HG02798 (cell line): ENCODE measurements around the gene ARHGEF7.
"Not testable (repeated sequence)": the region's sequence is repeated elsewhere in the genome, so short reads cannot be mapped to it uniquely, and the experiment has no call there.

Source experiments
- ATAC-seq: cut with Tn5 transposase; IDR thresholded peaks from one replicate; pipeline ENCODE4 v1.9.1; 2021; ENCODE audit warnings: mild to moderate bottlenecking; ENCODE audit not compliant: unreplicated experiment, poor library complexity

ARHGEF7 gene, protein sequence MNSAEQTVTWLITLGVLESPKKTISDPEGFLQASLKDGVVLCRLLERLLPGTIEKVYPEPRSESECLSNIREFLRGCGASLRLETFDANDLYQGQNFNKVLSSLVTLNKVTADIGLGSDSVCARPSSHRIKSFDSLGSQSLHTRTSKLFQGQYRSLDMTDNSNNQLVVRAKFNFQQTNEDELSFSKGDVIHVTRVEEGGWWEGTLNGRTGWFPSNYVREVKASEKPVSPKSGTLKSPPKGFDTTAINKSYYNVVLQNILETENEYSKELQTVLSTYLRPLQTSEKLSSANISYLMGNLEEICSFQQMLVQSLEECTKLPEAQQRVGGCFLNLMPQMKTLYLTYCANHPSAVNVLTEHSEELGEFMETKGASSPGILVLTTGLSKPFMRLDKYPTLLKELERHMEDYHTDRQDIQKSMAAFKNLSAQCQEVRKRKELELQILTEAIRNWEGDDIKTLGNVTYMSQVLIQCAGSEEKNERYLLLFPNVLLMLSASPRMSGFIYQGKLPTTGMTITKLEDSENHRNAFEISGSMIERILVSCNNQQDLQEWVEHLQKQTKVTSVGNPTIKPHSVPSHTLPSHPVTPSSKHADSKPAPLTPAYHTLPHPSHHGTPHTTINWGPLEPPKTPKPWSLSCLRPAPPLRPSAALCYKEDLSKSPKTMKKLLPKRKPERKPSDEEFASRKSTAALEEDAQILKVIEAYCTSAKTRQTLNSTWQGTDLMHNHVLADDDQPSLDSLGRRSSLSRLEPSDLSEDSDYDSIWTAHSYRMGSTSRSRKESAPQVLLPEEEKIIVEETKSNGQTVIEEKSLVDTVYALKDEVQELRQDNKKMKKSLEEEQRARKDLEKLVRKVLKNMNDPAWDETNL

DNA sequence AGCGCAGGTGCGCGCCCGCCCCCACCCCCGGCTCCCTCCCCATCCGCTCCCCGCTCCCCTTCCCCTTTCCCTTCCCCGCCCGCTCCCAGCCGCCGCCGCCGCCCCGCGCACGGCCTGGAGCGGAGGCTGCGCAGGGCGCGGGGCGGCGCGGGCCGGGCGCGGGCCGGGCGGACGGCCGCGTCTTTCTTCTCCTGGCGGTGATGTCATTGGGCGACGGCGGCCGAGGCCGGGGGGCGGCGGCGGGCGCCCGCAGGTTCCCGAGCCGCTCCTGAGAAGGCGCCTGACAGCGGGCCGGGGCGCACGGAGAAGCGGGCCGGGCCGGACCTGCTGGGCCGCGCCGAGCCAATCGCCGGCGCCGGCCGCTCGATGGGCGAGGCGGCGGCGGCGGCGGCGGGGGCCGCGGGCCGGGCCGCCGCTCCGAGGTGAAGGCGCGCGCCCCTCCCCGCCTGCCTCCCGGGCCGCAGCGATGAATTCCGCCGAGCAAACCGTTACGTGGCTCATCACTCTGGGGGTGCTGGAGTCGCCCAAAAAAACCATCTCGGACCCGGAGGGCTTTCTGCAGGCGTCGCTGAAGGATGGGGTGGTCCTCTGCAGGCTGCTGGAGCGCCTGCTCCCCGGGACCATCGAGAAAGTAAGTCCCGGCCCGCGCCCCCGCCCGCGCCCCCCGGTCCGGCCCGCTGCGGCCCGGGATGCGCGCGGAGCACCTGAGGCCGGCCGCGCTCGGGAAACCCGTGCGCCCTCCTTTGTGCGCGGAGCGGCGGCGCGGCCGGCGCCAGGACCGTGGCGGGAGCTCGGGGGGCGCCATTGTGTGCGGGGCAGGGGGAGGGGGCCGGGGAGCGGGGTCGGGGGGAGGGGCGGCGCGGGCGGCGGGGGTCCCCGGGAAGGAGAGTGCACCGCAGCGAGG, at the start of gene ARHGEF7:
ARHGEF7 (plus strand) TSS at position 250 of the 904 bp plus-strand sequence; CDS start at position 467, 217 bp downstream.
- peak; percentile 45 for ATAC-seq

DNA sequence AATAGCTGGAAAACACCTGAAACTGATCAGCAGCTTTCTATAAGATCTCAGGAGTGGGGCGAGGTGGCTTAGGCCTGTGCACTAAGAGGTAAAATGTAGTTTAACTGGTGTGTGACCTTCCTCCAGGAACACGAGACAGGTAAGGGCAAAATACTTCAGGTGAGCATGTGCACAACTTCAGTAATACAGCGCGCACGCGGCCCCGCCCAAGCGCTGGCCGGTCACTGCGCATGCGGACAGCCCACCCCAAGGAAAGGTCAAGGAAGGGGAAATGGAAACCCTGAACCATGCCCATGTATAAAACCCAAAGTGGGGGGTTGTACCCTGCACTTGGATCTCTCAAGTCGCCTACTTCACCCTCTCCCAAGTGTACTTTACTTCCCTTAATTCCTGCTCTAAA, 49.4 kb upstream of the ARHGEF7 start:
- no peak for ATAC-seq

DNA sequence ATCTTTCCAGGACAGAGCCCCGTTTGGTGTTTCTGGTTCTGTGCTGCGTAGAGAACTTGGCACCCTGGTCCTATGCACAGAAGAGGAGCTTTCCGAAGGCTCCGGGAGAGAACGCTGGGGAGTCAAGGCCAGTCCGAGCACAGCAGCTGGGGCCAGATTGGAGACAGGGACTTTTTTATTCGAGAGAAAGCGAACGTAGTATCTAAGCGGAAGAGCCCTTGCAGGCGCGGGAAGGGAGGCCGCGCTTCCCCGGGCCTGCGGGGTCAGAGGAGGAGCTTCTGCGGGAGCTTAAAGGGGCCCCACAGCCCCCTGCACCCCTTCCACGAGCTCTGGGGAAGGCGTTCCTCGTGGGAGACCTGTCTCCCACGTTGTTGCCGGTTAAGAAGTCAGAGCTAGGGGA, 48.6 kb upstream of the ARHGEF7 start:
- no peak for ATAC-seq

DNA sequence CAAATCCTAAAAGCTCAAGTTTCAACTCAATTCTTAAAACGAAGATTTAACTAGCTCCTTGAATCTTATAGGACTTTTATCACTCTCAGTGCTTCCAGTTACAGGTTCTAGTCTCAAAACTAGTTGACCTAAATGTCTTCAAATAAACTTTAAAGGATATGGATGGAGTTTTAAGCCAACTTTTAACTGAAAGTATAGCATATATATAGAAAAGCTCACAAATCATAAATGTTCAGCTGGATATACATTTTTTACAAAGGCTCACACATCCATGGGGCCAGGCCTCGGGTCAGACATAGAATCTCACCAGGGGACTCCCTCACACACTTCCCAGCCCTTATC, 47.1 kb upstream of the ARHGEF7 start:
- no peak for ATAC-seq

DNA sequence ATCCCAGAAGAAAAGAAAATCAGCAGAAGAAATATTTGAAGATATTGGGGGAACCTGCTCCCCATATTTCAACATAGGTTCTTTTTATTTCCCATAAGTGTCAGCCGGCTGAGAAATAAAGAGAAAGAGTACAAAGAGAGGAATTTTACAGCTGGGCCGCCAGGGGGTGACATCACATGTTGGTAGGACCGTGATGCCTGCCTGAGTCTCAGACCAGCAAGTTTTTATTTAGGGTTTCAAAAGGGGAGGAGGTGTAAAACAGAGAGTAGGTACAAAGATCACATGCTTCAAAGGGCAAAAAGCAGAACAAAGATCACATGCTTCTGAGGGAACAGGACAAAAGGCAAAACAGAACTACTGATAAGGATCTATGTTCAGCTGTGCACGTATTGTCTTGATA, 44.0 kb upstream of the ARHGEF7 start:
- ATAC-seq = not testable (repeated sequence)

DNA sequence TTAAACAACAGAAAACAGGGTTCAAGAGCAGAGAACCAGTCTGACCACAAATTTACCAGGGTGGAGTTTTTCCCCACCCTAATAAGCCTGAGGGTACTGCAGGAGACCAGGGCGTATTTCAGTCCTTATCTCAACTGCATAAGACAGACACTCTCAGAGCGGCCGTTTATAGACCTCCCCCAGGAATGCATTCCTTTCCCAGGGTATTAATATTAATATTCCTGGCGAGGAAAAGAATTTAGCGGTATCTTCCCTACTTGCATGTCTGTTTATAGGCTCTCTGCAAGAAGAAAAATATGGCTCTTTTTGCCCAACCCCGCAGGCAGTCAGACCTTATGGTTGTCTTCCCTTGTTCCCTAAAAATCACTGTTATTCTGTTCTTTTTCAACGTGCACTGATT, 43.6 kb upstream of the ARHGEF7 start:
- ATAC-seq = not testable (repeated sequence)

DNA sequence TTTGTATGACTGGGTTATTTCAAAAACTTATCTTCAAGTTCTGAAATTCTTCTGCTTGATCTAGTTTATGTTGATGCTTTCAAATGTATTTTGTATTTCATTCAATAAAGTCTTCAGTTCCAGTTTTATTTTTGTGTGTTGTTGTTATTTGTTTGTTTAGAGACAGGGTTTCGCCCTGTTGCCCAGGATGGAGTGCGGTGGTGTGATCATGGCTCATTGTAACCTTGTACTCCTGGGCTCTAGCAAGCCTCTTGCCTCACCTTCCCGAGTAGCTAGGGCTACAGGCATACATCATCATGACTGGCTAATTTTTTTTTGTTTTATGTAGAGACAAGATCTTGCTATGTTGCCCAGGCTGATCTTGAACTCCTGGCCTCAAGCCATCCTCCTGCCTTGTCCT, 40.3 kb upstream of the ARHGEF7 start:
- ATAC-seq = no peak

DNA sequence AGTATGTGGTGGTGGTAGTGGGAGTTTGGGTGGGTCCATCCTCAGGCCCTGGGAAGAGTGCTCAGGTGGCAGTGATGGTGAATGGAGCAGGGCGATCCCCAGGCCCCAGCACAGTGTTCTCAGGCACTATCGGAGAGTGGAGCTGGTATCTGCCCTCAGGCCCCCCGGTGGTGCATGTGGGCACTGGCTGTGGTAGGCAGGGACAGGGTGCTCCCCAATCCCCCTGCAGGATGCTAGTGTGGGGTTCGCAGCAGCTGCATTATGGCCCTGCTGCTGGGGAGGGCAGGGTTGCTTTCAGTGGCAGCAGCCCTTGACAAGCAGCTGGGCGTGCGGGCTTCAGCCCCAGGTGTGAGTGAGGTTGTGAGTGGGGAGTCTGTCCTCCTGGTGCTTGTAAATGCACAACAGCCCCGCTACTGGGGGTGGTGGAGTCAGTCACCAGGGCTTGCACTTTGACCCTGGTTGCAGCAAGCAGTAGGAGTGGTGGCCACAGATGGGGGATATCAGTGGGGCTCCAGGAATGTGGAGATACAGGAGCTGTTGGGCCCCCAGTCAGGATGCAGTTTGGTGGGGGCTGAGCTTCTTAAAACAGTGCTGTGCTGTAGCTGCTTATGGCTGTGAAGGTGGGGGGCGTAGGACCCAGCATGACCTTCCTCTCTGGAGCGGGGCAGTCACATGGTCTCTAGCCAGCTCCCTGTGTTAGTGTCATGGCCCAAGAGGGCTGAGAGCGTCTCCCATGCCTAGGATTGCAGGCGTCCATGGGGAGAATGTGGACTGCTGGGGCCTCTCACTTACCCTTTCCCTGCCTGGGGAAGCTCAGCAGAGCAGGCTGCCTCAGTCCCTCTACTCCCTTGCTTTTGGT, 38.7 kb upstream of the ARHGEF7 start:
- no peak for ATAC-seq

DNA sequence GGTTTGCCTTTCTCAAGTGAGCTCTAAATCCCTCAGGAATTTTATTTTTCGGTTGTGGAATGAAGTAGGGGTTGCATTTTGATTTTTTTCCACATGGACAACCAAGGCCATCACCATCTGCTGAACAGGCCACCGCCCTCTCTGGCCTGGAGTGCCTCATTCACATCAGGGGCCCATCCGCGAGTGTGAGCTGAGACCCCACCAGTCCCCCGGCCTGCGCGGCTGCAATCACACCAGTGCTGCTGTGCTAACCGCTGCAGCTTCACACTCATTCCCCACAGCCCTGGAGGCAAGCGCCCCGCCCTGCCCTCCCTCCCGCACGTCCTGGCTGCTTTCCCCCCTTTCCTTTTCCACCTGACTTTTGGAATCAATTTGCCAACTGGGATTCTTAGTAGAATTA, 35.7 kb upstream of the ARHGEF7 start:
- no peak for ATAC-seq

DNA sequence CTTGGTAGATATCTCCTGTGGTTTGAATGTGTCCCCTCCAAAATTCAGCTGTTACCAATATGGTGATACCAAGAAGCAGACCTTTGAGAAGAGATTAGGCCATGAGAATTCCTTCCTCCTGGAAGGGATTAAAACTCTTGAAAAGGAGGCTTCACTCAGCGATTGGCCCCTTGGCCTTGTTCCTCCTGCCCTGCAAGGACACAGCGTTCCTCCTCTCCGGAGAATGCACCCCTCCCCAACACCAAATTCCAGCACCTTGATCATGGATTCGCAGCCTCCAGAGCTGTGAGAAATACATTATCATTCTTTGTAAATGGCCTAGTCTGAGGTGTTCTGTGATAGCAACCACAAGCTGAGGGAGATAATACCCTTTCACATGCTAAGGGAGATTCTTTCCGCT, 34.5 kb upstream of the ARHGEF7 start:
- no peak for ATAC-seq

DNA sequence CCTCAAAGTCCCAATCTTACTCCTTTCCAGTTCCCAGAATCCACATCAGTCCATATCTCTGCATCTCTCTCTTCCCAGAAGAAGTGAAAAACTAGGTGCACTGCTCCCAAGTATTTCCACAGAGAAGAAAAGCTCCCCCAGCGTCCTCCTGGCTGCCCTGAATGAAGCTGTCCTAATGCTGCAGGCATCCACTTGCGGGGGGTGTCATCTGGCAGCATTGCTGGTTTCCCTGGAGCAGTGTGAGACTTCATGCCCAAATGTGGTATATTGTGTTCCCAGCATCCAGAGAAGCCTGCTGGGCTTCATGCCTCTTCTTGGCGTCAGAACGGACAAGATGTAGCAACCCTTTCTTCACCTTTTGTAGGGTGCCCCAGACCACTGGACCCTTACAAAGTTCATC, 32.9 kb upstream of the ARHGEF7 start:
- ATAC-seq = no peak

DNA sequence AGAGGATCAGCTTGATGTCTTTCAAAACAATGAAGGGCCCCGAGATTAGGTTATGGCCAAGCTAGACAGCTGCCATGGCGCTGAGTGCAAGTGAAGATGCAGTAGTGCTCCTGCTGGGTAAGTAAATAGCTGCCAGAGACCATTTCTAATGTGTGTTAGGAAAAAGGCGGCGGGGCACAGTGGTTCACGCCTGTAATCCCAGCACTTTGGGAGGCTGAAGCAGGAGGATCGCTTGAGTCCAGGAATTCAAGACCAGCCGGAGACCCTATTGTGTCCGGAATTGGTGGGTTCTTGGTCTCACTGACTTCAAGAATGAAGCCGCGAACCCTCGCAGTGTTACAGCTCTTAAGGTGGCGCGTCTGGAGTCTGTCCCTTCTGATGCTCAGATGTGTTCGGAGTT, 32.3 kb upstream of the ARHGEF7 start:
- not testable (repeated sequence) for ATAC-seq

DNA sequence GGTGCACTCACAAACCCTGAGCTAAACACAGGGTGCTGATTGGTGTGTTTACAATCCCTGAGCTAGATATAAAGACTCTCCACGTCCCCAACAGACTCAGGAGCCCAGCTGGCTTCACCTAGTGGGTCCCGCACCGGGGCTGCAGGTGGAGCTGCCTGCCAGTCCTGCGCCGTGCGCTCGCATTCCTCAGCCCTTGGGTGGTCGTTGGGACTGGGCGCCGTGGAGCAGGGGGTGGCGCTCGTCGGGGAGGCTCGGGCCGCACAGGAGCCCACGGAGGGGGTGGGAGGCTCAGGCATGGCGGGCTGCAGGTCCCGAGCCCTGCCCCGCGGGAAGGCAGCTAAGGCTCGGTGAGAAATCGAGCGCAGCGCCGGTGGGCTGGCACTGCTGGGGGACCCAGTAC, 31.4 kb upstream of the ARHGEF7 start:
- not testable (repeated sequence) for ATAC-seq

DNA sequence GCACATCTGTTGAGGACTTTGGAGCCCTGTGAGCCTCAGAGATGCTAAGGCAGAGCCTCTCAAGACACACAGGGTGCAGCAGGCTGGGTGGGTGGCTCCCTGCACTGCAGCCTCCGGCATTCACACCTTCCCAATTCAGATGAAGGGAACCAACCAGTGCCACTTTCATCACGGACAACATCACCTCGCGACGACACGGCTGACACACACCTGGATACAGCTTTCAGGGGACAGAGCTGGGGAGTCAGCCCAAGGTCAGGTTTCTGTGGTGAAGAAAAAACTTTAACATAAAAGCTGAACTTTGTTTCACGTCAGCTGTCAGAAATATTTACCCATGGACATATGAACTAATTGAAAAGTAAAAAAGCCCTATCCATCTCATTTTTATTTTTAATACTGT, 24.9 kb upstream of the ARHGEF7 start:
- no peak for ATAC-seq

DNA sequence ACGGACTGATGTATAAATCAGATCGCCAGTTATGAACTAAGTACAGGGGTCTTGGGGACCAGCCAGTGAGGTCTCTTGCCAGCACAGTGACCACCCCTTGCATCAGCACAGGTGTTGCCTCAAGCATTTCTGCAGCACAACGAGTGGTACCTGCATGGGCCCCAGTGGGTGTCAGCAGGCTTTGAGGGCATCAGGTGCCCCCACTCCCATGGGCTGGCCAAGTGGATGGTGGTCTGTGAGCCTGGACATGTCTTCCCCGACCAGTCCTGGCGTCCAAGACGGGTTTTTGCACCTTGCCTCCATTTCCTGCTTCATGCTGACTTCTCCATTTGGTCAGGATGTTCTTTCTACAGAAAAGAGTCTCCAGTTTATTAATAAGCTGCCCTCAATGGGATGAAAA, 22.4 kb upstream of the ARHGEF7 start:
- no peak for ATAC-seq

DNA sequence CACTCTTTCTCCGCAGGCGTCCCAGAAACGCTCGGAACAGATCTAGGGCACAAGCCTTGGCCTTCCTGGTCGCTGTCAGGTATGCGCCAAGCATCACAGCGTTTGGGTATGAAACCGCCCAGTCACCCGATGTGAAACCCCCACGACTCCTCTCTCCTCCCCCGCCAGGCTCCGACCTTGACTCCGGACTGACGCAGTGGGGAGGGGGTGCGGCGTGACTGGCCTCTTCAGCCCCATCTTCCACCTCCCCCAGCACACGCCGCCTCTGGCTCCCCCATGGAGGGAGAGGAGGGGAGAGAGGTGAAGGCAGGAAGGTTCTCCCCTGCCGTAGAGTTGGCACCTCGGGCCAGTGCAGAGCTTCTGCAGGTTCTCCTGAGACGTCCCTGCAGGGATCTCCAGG, 22.0 kb upstream of the ARHGEF7 start:
- ATAC-seq = no peak

DNA sequence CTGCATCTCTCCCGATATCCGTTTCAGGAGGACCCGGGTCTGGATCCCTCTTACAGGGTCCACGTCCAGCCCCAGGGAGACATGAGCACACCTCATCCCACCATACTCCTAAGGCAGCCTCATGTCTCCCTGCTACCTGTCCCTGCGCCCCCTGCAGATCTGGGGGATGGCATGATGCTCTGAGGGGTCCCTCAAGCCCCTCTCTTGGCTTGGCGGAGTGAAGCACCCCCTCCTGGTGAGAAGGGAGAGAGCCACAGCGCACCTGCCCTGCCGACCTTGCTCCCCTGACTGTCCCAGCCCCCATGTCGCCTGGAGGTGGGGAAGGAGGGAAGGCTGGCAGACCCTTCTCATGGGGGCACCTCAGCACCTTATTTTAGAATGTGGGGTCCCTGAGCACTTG, 21.5 kb upstream of the ARHGEF7 start:
- ATAC-seq = no peak

DNA sequence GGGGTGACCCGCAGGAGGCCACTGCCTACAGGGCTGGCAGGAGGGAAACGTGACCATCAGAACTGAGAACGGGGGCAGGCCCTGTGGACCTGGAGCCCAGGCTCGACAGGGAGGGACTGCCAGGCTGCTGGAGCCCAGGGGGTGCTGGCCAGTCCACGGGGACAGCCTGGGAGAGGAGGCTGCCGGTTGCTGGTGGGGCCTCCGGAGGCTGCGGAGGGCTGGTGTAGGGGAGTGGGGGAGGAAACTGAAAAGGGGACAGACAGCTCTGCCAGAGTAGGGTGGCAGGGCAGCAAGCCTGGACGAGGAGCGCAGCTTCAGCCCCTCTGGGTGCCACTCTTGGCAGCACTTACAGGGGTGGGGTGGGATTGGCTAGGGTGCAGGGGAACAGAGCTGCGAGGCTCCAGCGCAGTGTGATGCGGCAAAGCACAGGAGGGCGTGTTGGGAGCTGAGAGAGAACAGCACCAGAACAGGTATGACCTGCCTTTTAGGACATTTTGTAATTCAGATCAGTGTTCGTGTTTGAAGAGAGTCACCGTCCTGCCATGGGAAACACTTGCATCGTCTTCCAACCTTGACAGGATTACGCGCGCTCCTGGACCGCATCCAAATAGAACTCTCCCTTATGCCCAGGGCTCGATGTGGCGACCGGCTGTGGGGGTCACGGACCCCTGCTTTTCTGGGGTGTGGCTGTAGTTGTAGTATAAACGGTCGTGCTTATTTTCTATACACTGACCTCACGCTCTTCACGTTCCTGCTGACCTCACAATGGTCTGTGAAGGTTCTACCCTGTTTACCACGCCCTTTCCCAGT, 19.9 kb upstream of the ARHGEF7 start:
- ATAC-seq = no peak
